Nephron progenitor cell (in vitro differentiated cells): ENCODE measurements around the gene CABP4.

Experiments used
- DNase-seq: peaks from one replicate; pipeline ENCODE4 v3.0.0; 2021
- H3K27ac Mint-ChIP-seq: 2 replicates; pipeline ENCODE4 v1.8.0; 2021; ENCODE audit warnings: mild to moderate bottlenecking, moderate library complexity, mixed read lengths
- H3K27me3 Mint-ChIP-seq: 2 replicates; pipeline ENCODE4 v1.8.0; 2021; ENCODE audit warnings: mild to moderate bottlenecking, low read depth, mixed read lengths; ENCODE audit not compliant: poor library complexity
- H3K36me3 Mint-ChIP-seq: 2 replicates; pipeline ENCODE4 v1.8.0; 2021; ENCODE audit warnings: low read depth, mixed read lengths
- H3K4me1 Mint-ChIP-seq: 2 replicates; pipeline ENCODE4 v1.8.0; 2021; ENCODE audit warnings: mixed read lengths
- H3K4me3 Mint-ChIP-seq: 2 replicates; pipeline ENCODE4 v1.8.0; 2021; ENCODE audit warnings: mild to moderate bottlenecking, moderate library complexity, mixed read lengths
- H3K9me3 Mint-ChIP-seq: 2 replicates; pipeline ENCODE4 v1.8.0; 2021; ENCODE audit warnings: mild to moderate bottlenecking, moderate library complexity, mixed read lengths
- CTCF ChIP-seq: fragments of 200-600 bp; sonication (generic); IDR thresholded peaks from 2 replicates; pipeline ENCODE4 v1.5.0; 2021; ENCODE audit warnings: antibody characterized with exemption

Gene CABP4

GRCh38 chr11:67441731-67442351, 13.3 kb upstream of the CABP4 start:
- H3K27ac Mint-ChIP-seq: no peak overlapping the region
- H3K27me3 Mint-ChIP-seq: peaks cover 5% of the 10 kb centered on the region
- H3K36me3 Mint-ChIP-seq: peaks cover 5% of the 10 kb centered on the region
- H3K4me3 Mint-ChIP-seq: peak overlapping the region; percentile 88
- no peaks in the 10 kb centered on the region for H3K9me3 Mint-ChIP-seq
- TF ChIP-seq CTCF: no peak
- H3K4me1 Mint-ChIP-seq: peaks cover 28% of the 10 kb centered on the region
- DNase-seq: no peak

- Mint-ChIP-seq H3K4me3 (peak overlapping the region; percentile 88), H3K36me3 (peaks cover 5% of the 10 kb centered on the region), H3K27ac (peak overlapping the region; percentile 79), H3K9me3 (no peaks in the 10 kb centered on the region), H3K27me3 (peaks cover 5% of the 10 kb centered on the region), H3K4me1 (peaks cover 28% of the 10 kb centered on the region)
- no peak for DNase-seq
- no peak for TF ChIP-seq CTCF
Observed at GRCh38 chr11:67442504-67443404, 12.4 kb upstream of the CABP4 start.

GRCh38 chr11:67445515-67445914, 9.6 kb upstream of the CABP4 start:
- H3K27me3 Mint-ChIP-seq: peaks cover 5% of the 10 kb centered on the region
- no peak for DNase-seq
- H3K27ac Mint-ChIP-seq: no peak overlapping the region
- H3K4me1 Mint-ChIP-seq: peaks cover 42% of the 10 kb centered on the region
- peak overlapping the region; percentile 84 for H3K4me3 Mint-ChIP-seq
- no peaks in the 10 kb centered on the region for H3K36me3 Mint-ChIP-seq
- no peaks in the 10 kb centered on the region for H3K9me3 Mint-ChIP-seq
- no peak for TF ChIP-seq CTCF

- DNase-seq: no peak
- Mint-ChIP-seq H3K4me3 (no peak overlapping the region), H3K4me1 (peaks cover 44% of the 10 kb centered on the region), H3K36me3 (no peaks in the 10 kb centered on the region), H3K27ac (no peak overlapping the region), H3K27me3 (peaks cover 5% of the 10 kb centered on the region), H3K9me3 (no peaks in the 10 kb centered on the region)
- TF ChIP-seq CTCF: no peak
Observed at GRCh38 chr11:67448220-67448609, 6.9 kb upstream of the CABP4 start.

GRCh38 chr11:67449116-67449844, 5.9 kb upstream of the CABP4 start:
- no peak for TF ChIP-seq CTCF
- Mint-ChIP-seq H3K4me1 (peaks cover 44% of the 10 kb centered on the region), H3K36me3 (no peaks in the 10 kb centered on the region), H3K4me3 (no peak overlapping the region), H3K27me3 (peaks cover 5% of the 10 kb centered on the region), H3K9me3 (no peaks in the 10 kb centered on the region), H3K27ac (no peak overlapping the region)
- no peak for DNase-seq
